K562 (cell line): ENCODE data around the gene NAXD. TPM values are rescaled to one million over a fixed set of nuclear protein-coding genes. Genes with fewer than 3 reads are reported as not detected.
A peak's percentile ranks its signal among the peaks of the same experiment; 100 is the strongest.

Source experiments
- ATAC-seq: fragments of 200-7000 bp; cut with Tn5 transposase; 3 replicates; pipeline ENCODE4 v1.9.1; 2020; ENCODE audit warnings: moderate library complexity
- BruUV-seq: library from RNA; stranded (reverse); fragments of 400-500 nt; replicated peaks from 2 replicates; lab custom pipeline; 2021; lab: Mats Ljungman, UMichigan
- CTCF ChIA-PET: fragments of 300-600 bp; formaldehyde crosslinking; extraction: SDS; loops from one replicate; lab custom pipeline; 2021; ENCODE audit warnings: low intra/inter-chr PET ratio; lab: Yijun Ruan, JAX
- POLR2A ChIA-PET: fragments of 300-600, 350-650 bp; sonication (Branson Sonifier 250); formaldehyde crosslinking; extraction: SDS; loops from one replicate; lab custom pipeline; 2021; ENCODE audit warnings: antibody characterized with exemption, inconsistent platforms; lab: Yijun Ruan, JAX
- DNase-seq, 4 experiments: peaks; one replicate each; pipeline versions ENCODE4 v3.0.0 to v3.0.0-alpha.2; 2011 to 2018; ENCODE audit warnings: low spot score in 3 of 4, mixed read lengths in 3 of 4; ENCODE audit errors: extremely low read depth in 1 of 4
- FAIRE-seq: peaks from 2 replicates; lab custom pipeline; 2011; peaks lifted over from hg19 to GRCh38; lab: Jason Lieb, UNC
- H2AFZ ChIP-seq: 2 replicates; pipeline ENCODE4 v1.6.0; 2011; ENCODE audit warnings: low read depth, low read length, control low read depth, inconsistent platforms
- H3K27ac ChIP-seq: fragments of 200-600 bp; 3 replicates; pipeline ENCODE4 v1.8.0; 2011; ENCODE audit warnings: low read depth, mild to moderate bottlenecking, control low read depth, inconsistent platforms, low read length, moderate library complexity, mixed read lengths; ENCODE audit errors: extremely low read depth
- H3K27me3 ChIP-seq, 2 experiments: fragments of 300-600 bp in 1 of 2; 2 replicates in 1 of 2; 3 replicates in 1 of 2; pipeline versions ENCODE4 v1.6.0 to v1.8.0; 2011; ENCODE audit warnings: inconsistent platforms in 2 of 2, low read length in 2 of 2, mild to moderate bottlenecking in 1 of 2, mixed read lengths in 1 of 2, moderate library complexity in 1 of 2; ENCODE audit not compliant: control insufficient read depth in 2 of 2, insufficient read depth in 2 of 2
- H3K36me3 ChIP-seq: fragments of 300-600 bp; 3 replicates; pipeline ENCODE4 v1.8.0; 2011; ENCODE audit warnings: mild to moderate bottlenecking, low read length, inconsistent platforms; ENCODE audit not compliant: control insufficient read depth, insufficient read depth
- H3K4me1 ChIP-seq, 2 experiments: fragments of 200-600 bp in 1 of 2; replicated peaks in 1 of 2; 2 replicates in 1 of 2; 3 replicates in 1 of 2; pipeline versions ENCODE4 v1.5.1 to v1.8.0; 2011; ENCODE audit warnings: inconsistent platforms in 2 of 2, low read length in 2 of 2, mild to moderate bottlenecking in 1 of 2, mixed read lengths in 1 of 2, moderate library complexity in 1 of 2; ENCODE audit not compliant: control insufficient read depth in 2 of 2, insufficient read depth in 2 of 2
- H3K4me2 ChIP-seq: 2 replicates; pipeline ENCODE4 v1.6.1; 2011; ENCODE audit warnings: low read length, control low read depth, inconsistent platforms, mixed read lengths; ENCODE audit not compliant: insufficient read depth
- H3K4me3 ChIP-seq: fragments of 200-600 bp; sonication (generic), shearing (Covaris generic); 2 replicates; pipeline ENCODE4 v1.5.1; 2016; ENCODE audit warnings: control low read depth, inconsistent platforms
- H3K79me2 ChIP-seq: fragments of 200-600 bp; 3 replicates; pipeline ENCODE4 v1.8.0; 2011; ENCODE audit warnings: low read length, inconsistent platforms; ENCODE audit not compliant: control insufficient read depth, insufficient read depth
- H3K9ac ChIP-seq, 2 experiments: 2 replicates each; pipeline versions ENCODE4 v1.6.0 to v1.6.1; 2011; ENCODE audit warnings: low read depth in 2 of 2, low read length in 2 of 2, control low read depth in 1 of 2, inconsistent platforms in 1 of 2, mild to moderate bottlenecking in 1 of 2, mixed read lengths in 1 of 2; ENCODE audit not compliant: insufficient read depth in 1 of 2
- H3K9me1 ChIP-seq: one replicate; pipeline ENCODE4 v1.6.0; 2011; ENCODE audit warnings: inconsistent platforms, mild to moderate bottlenecking, low read length, moderate library complexity; ENCODE audit not compliant: control insufficient read depth, insufficient read depth
- H3K9me3 ChIP-seq: replicated peaks from 2 replicates; pipeline ENCODE4 v1.5.1; 2011; ENCODE audit warnings: low read depth, low read length, inconsistent platforms; ENCODE audit not compliant: control insufficient read depth, insufficient read depth
- H4K20me1 ChIP-seq: replicated peaks from 2 replicates; pipeline ENCODE4 v1.6.1; 2011; ENCODE audit warnings: low read length, inconsistent platforms, mixed read lengths; ENCODE audit not compliant: control insufficient read depth, insufficient read depth
- CTCF ChIP-seq, 3 experiments: IDR thresholded peaks in 2 of 3; conservative IDR thresholded peaks in 1 of 3; 2 replicates each; pipeline ENCODE4 v1.5.1; 2011 to 2012; ENCODE audit warnings: low read length in 3 of 3, mild to moderate bottlenecking in 3 of 3, control low read depth in 2 of 3, improper control_type of control experiment in 1 of 3, inconsistent platforms in 1 of 3, low read depth in 1 of 3, mixed read lengths in 1 of 3, moderate library complexity in 1 of 3; ENCODE audit not compliant: insufficient read depth in 2 of 3
- JUND ChIP-seq, 2 experiments: IDR thresholded peaks; 2 replicates in 1 of 2; 3 replicates in 1 of 2; pipeline ENCODE4 v1.6.1; 2011; ENCODE audit warnings: borderline replicate concordance in 2 of 2, low read depth in 2 of 2, low read length in 2 of 2, improper control_type of control experiment in 1 of 2, missing biosample characterization in 1 of 2, missing genetic modification characterization in 1 of 2, missing genetic modification reagents in 1 of 2
- MAFK ChIP-seq: IDR thresholded peaks from 2 replicates; pipeline ENCODE4 v1.6.1; 2011; ENCODE audit warnings: low read length, improper control_type of control experiment
- NR2C2 ChIP-seq, 2 experiments: fragments of 200-800 bp in 1 of 2; sonication (Bioruptor generic) in 1 of 2; sonication (generic) in 1 of 2; formaldehyde crosslinking in 1 of 2; IDR thresholded peaks; 2 replicates each; pipeline versions ENCODE4 v1.6.1 to v1.8.0; 2016 to 2022; ENCODE audit warnings: mild to moderate bottlenecking in 1 of 2, missing compliant biosample characterization in 1 of 2, missing genetic modification characterization in 1 of 2, missing genetic modification reagents in 1 of 2
- PTBP1 ChIP-seq: fragments of 200-400 bp; formaldehyde crosslinking; IDR thresholded peaks from 2 replicates; pipeline ENCODE4 v1.6.1; 2017; ENCODE audit warnings: low read depth, low read length
- RFX5 ChIP-seq: IDR thresholded peaks from 2 replicates; pipeline ENCODE4 v1.6.1; 2011; ENCODE audit warnings: low read depth, mild to moderate bottlenecking, improper control_type of control experiment, low read length
- SPI1 ChIP-seq: IDR thresholded peaks from 2 replicates; pipeline ENCODE4 v1.6.1; 2011; ENCODE audit warnings: low read depth, low read length, control low read depth, borderline replicate concordance
- ZNF407 ChIP-seq: fragments of 450-650 bp; IDR thresholded peaks from 2 replicates; pipeline ENCODE4 v1.6.1; 2016; ENCODE audit warnings: low read depth
- WGBS: fragments of 100-300 bp; shearing (Covaris generic); methylation state at CpG from one replicate; pipeline ENCODE4 v1.1.6; 2016; ENCODE audit warnings: low coverage, mixed read lengths; ENCODE audit not compliant: insufficient coverage; ENCODE audit errors: missing lambda C conversion rate; 5-methylcytosine and 5-hydroxymethylcytosine counted together
- in situ Hi-C: fragments of 300-500 bp; cut with MboI; formaldehyde crosslinking; loops from 4 replicates; pipeline ENCODE4 v1.15.0; 2018; ENCODE audit warnings: inconsistent platforms, mixed read lengths
- intact Hi-C: fragments of 100-400 bp; cut with micrococcal nuclease; formaldehyde crosslinking; loops from 2 replicates; pipeline ENCODE4 v1.14.2; 2022
- polyA plus RNA-seq, 8 experiments: library from polyadenylated mRNA; depleted of rRNA in 4 of 8; stranded (reverse) in 5 of 8; unstranded in 3 of 8; fragments of >200 nt; fragmentation: Nextera tagmentation in 2 of 8; fragmentation: Illumina TruSeq in 1 of 8; extraction: Ambion mirVana in 2 of 8; extraction: Trizol in 1 of 8; gene quantifications; 2 replicates each; pipeline versions ENCODE4 v1.2.1 to v1.2.3, GENCODE V29; 2011 to 2014; ENCODE audit warnings: inconsistent platforms in 1 of 8, missing spikeins in 1 of 8
- total RNA-seq, 7 experiments: library from RNA; depleted of rRNA in 6 of 7; stranded (reverse); fragments of >200 nt in 6 of 7; fragmentation: Illumina TruSeq in 2 of 7; extraction: Trizol in 2 of 7; gene quantifications; 2 replicates each; pipeline versions ENCODE4 v1.2.1 to v1.2.3, GENCODE V29; 2011 to 2021; ENCODE audit warnings: low replicate concordance in 1 of 7

NAXD gene
- total and polyA plus RNA-seq, 9 of the 15 experiments (the other 6 are each of a cell fraction or from before 2014, with no cell fraction given) = 0.59 to 20.6 (median 13.0) TPM

GRCh38 chr13:110575322-110576069 is 39.8 kb upstream of the NAXD start:
- no peaks in the 10 kb centered on the region; a peak in 1 of 5 replicates for H3K27me3 ChIP-seq
- H3K4me1 ChIP-seq = peaks cover 21% of the 10 kb centered on the region in 2 experiments; a peak in 4 of 5 replicates
- no peaks in the 10 kb centered on the region for H3K9me3 ChIP-seq
- H3K4me2 ChIP-seq = peak overlapping the region; percentile 62
- H3K27ac ChIP-seq = 0 out of 3 replicates have a peak overlapping the region, but pooled peaks have one; percentile 19
- peak overlapping the region in 1 of 2 experiments; percentile 56; a peak in 1 of 4 replicates for H3K9ac ChIP-seq
- no peaks in the 10 kb centered on the region for H3K9me1 ChIP-seq
- ChIA-PET POLR2A (interaction anchor here (0.9 kb wide), 1 partner anchor 40 kb away, joined by 4 read pairs; the partner anchor contains the start of gene NAXD), CTCF (interaction anchor here (0.5 kb wide), 1 partner anchor 1391 kb away, joined by 3 read pairs; no protein-coding TSS in a partner anchor)
- ATAC-seq = peak; percentile 77
- peak; percentile 27 to 54 (median 36) for DNase-seq
- intact Hi-C loops (loop anchor here (5.0 kb wide), 1 partner anchor 68 kb away; no protein-coding TSS in a partner anchor), in situ Hi-C loops (no loop called here)
- no TSS peak for BruUV-seq
- peak overlapping the region; percentile 76 for H2AFZ ChIP-seq
- no peak overlapping the region for H3K4me3 ChIP-seq
- no peaks in the 10 kb centered on the region for H3K36me3 ChIP-seq
- peak; percentile 72 for FAIRE-seq
- no peaks in the 10 kb centered on the region for H4K20me1 ChIP-seq
- no peaks in the 10 kb centered on the region for H3K79me2 ChIP-seq
- 29% methylated on average over 10 of the region's 15 CpGs for WGBS
- TF ChIP-seq PTBP1 (no peak), CTCF (IDR thresholded peaks at IDR 0.05 in 2 of 3, conservative IDR thresholded peaks at IDR 0.05 in 1 of 3; ENCODE audit: insufficient read depth in 2 of 3, low read depth in 1 of 3, low read length in 3 of 3) (peak in 2 of 3 experiments; percentile 13 to 34; a peak in 2 of 6 replicates), MAFK (peak; percentile 38; the same call in 1 of the 2 replicates), SPI1 (peak; percentile 70; the same call in 1 of the 2 replicates), JUND (IDR thresholded peaks at IDR 0.05; ENCODE audit: borderline replicate concordance, low read depth, low read length) (no peak; the same call in 1 of the 2 replicates), JUND (tag; IDR thresholded peaks at IDR 0.05; ENCODE audit: borderline replicate concordance, low read depth, low read length) (peak; percentile 63; the same call in 2 of the 3 replicates), RFX5 (no peak), NR2C2 (CRISPR knock-in tag; IDR thresholded peaks at IDR 0.05) (no peak), NR2C2 (tag; IDR thresholded peaks at IDR 0.05) (peak; percentile 41), ZNF407 (no peak)
